WTC11 (cell line): ENCODE results near the gene SLC49A3.

Experiments used
- CTCF ChIP-seq: fragments of 200-600 bp; IDR thresholded peaks from 2 replicates; pipeline ENCODE4 v1.8.0; 2022; ENCODE audit warnings: antibody characterized with exemption
- NFYB ChIP-seq: sonication (generic); formaldehyde crosslinking; conservative IDR thresholded peaks from 2 replicates; pipeline ENCODE4 v1.8.0; 2022; ENCODE audit warnings: low read depth, missing genetic modification reagents
- NR1H2 ChIP-seq: sonication (generic); formaldehyde crosslinking; IDR thresholded peaks from 2 replicates; pipeline ENCODE4 v1.9.0; 2021; ENCODE audit warnings: mild to moderate bottlenecking, moderate library complexity, missing genetic modification reagents
- PRDM15 ChIP-seq: sonication (generic); formaldehyde crosslinking; IDR thresholded peaks from 2 replicates; pipeline ENCODE4 v1.8.0; 2022; ENCODE audit warnings: missing genetic modification reagents
- SP1 ChIP-seq: sonication (generic); formaldehyde crosslinking; conservative IDR thresholded peaks from 2 replicates; pipeline ENCODE4 v1.8.1; 2022; ENCODE audit warnings: missing genetic modification reagents
- ZNF232 ChIP-seq: sonication (generic); formaldehyde crosslinking; IDR thresholded peaks from 2 replicates; pipeline ENCODE4 v1.8.0; 2022; ENCODE audit warnings: mild to moderate bottlenecking, missing genetic modification reagents
- ZNF263 ChIP-seq: sonication (generic); formaldehyde crosslinking; IDR thresholded peaks from 2 replicates; pipeline ENCODE4 v1.8.1; 2022; ENCODE audit warnings: low read depth, mild to moderate bottlenecking, moderate library complexity, missing genetic modification reagents
- ZNF396 ChIP-seq: fragments of 250-450 bp; sonication (Bioruptor Pico); IDR thresholded peaks from 2 replicates; pipeline ENCODE4 v1.8.0; 2021; ENCODE audit warnings: mild to moderate bottlenecking, moderate library complexity, borderline replicate concordance
- ZNF425 ChIP-seq: fragments of 250-450 bp; sonication (Bioruptor Pico); conservative IDR thresholded peaks from 2 replicates; pipeline ENCODE4 v1.9.0; 2021; ENCODE audit warnings: mild to moderate bottlenecking

- no peak for TF ChIP-seq NFYB (CRISPR knock-in tag)
- no peak for TF ChIP-seq SP1 (CRISPR knock-in tag)
- no peak for TF ChIP-seq ZNF425 (CRISPR knock-in tag)
- TF ChIP-seq CTCF, result no peak
- TF ChIP-seq NR1H2 (CRISPR knock-in tag), result no peak
- no peak for TF ChIP-seq ZNF263 (CRISPR knock-in tag)
- TF ChIP-seq ZNF396, result no peak
- TF ChIP-seq PRDM15 (CRISPR knock-in tag), result no peak
- TF ChIP-seq ZNF232 (CRISPR knock-in tag), result no peak
Measured at GRCh38 chr4:656436-657337, 32.3 kb downstream of the SLC49A3 start.
